DOHH2 (cell line): Measurements from ENCODE around the gene IFI35.
"Not testable (repeated sequence)": the region's sequence is repeated elsewhere in the genome, so short reads cannot be mapped to it uniquely, and the experiment has no call there.

Experiments
- H3F3A ChIP-seq: fragments of 200-600 bp; sonication (generic), shearing (Covaris generic); 2 replicates; pipeline ENCODE4 v1.6.0; 2016; ENCODE audit warnings: antibody characterized with exemption, mild to moderate bottlenecking; ENCODE audit not compliant: control insufficient read depth, insufficient read depth
- H3K27ac ChIP-seq: fragments of 200-600 bp; sonication (generic); 2 replicates; pipeline ENCODE4 v1.5.1; 2014; ENCODE audit warnings: low read depth, mild to moderate bottlenecking, low read length, moderate library complexity
- H3K27me3 ChIP-seq: fragments of 200-600 bp; sonication (generic); 2 replicates; pipeline ENCODE4 v1.6.1; 2014; ENCODE audit warnings: mild to moderate bottlenecking, low read length, mixed read lengths; ENCODE audit not compliant: control insufficient read depth
- H3K36me3 ChIP-seq: fragments of 200-600 bp; sonication (generic); 2 replicates; pipeline ENCODE4 v1.6.1; 2014; ENCODE audit warnings: mild to moderate bottlenecking, low read length, moderate library complexity, mixed read lengths; ENCODE audit not compliant: control insufficient read depth
- H3K4me1 ChIP-seq: fragments of 200-600 bp; sonication (generic); 2 replicates; pipeline ENCODE4 v1.6.1; 2014; ENCODE audit warnings: mild to moderate bottlenecking, low read length, mixed read lengths; ENCODE audit not compliant: control insufficient read depth
- H3K4me2 ChIP-seq: fragments of 200-600 bp; sonication (generic); 2 replicates; pipeline ENCODE4 v1.6.0; 2014; ENCODE audit warnings: mild to moderate bottlenecking, low read length, moderate library complexity
- H3K4me3 ChIP-seq: fragments of 200-600 bp; sonication (generic); 2 replicates; pipeline ENCODE4 v1.5.1; 2014; ENCODE audit warnings: mild to moderate bottlenecking, low read length, mixed read lengths
- H3K79me2 ChIP-seq: fragments of 200-600 bp; sonication (generic); 2 replicates; pipeline ENCODE4 v1.6.1; 2014; ENCODE audit warnings: mild to moderate bottlenecking, low read length, mixed read lengths; ENCODE audit not compliant: control insufficient read depth
- H3K9me2 ChIP-seq: fragments of 200-600 bp; sonication (generic); replicated peaks from 2 replicates; pipeline ENCODE4 v1.6.1; 2014; ENCODE audit warnings: mild to moderate bottlenecking, low read length, mixed read lengths; ENCODE audit not compliant: control insufficient read depth
- H3K9me3 ChIP-seq: fragments of 200-600 bp; sonication (generic); 2 replicates; pipeline ENCODE4 v1.6.1; 2014; ENCODE audit warnings: antibody characterized with exemption, low read length, mixed read lengths; ENCODE audit not compliant: control insufficient read depth, insufficient read depth
- H4K20me1 ChIP-seq: fragments of 200-600 bp; sonication (generic); 2 replicates; pipeline ENCODE4 v1.6.0; 2014; ENCODE audit warnings: low read depth, mild to moderate bottlenecking, antibody characterized with exemption, low read length, moderate library complexity; ENCODE audit not compliant: control insufficient read depth, insufficient read depth
- CTCF ChIP-seq: fragments of 200-600 bp; sonication (generic); IDR thresholded peaks from one replicate; pipeline ENCODE4 v1.5.1; 2014; ENCODE audit warnings: antibody characterized with exemption, mild to moderate bottlenecking, low read depth, low read length; ENCODE audit not compliant: poor library complexity, severe bottlenecking
- EZH2phosphoT487 ChIP-seq: fragments of 200-600 bp; sonication (generic); IDR thresholded peaks from 2 replicates; pipeline ENCODE4 v1.6.1; 2017; ENCODE audit warnings: borderline replicate concordance, mild to moderate bottlenecking, antibody characterized with exemption, low read length, moderate library complexity, mixed read lengths

The IFI35 gene

GRCh38 chr17:43043307-43043706 lies 36.7 kb downstream of the IFI35 start:
- no peaks in the 10 kb centered on the region for H3K4me1 ChIP-seq
- no peak for TF ChIP-seq EZH2phosphoT487
- no peak for TF ChIP-seq CTCF
- H3K27me3 ChIP-seq = no peaks in the 10 kb centered on the region
- peaks cover 3% of the 10 kb centered on the region; the same call in 1 of the 2 replicates for H3F3A ChIP-seq
- H3K36me3 ChIP-seq = peaks cover 45% of the 10 kb centered on the region
- H3K27ac ChIP-seq = no peak overlapping the region
- no peaks in the 10 kb centered on the region for H3K9me3 ChIP-seq
- no peaks in the 10 kb centered on the region for H3K79me2 ChIP-seq
- H3K4me3 ChIP-seq = no peak overlapping the region
- H3K9me2 ChIP-seq = no peaks in the 10 kb centered on the region
- H4K20me1 ChIP-seq = no peaks in the 10 kb centered on the region
- no peak overlapping the region for H3K4me2 ChIP-seq

DNA sequence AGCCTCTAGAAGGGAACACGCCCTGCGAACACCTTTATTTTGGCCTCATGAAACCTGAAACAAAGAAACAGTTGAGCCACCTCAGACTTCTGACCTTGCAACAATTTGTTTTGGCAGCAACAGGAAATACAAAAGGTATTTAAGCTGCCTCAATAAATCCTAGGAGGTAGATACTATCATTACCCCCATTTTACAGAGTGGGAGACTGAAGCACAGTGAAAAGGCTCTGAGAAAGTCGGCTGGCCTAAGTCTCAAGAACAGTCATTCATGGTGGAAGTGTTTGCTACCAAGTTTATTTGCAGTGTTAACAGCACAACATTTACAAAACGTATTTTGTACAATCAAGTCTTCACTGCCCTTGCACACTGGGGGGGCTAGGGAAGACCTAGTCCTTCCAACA lies 37.4 kb downstream of the IFI35 start:
- Histone ChIP-seq H4K20me1 (no peaks in the 10 kb centered on the region), H3K79me2 (no peaks in the 10 kb centered on the region), H3F3A (peaks cover 3% of the 10 kb centered on the region; the same call in 1 of the 2 replicates), H3K27ac (no peak overlapping the region), H3K4me1 (no peaks in the 10 kb centered on the region), H3K4me3 (no peak overlapping the region), H3K36me3 (peaks cover 51% of the 10 kb centered on the region), H3K27me3 (no peaks in the 10 kb centered on the region), H3K9me2 (no peaks in the 10 kb centered on the region), H3K4me2 (no peak overlapping the region), H3K9me3 (no peaks in the 10 kb centered on the region)
- no peak for TF ChIP-seq EZH2phosphoT487
- no peak for TF ChIP-seq CTCF

DNA sequence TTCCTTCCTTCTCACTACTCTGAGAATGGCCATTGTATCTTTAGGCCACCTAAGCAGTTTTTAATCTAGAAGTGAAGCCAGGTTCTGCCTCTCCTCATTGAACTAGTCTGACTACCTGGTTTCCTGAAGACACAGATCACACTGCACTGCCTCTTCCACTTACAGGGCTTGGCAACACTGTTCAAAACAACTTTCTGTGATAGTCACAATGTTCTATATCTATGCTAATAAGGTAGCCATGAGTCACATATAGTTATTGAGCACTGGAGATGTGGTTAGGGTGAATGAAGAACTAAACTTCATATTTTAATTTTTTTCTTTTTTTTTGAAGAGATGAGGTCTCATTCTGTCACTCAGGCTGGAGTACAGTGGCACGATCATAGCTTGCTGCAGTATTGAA lies 45.4 kb downstream of the IFI35 start:
- H3F3A ChIP-seq = no peaks in the 10 kb centered on the region

GRCh38 chr17:43053008-43053407 lies 46.4 kb downstream of the IFI35 start:
- peaks cover 73% of the 10 kb centered on the region for H3K36me3 ChIP-seq
- not testable (repeated sequence) for H3K4me3 ChIP-seq, H3K27me3 ChIP-seq, H3K9me3 ChIP-seq, H3K4me2 ChIP-seq, H3K27ac ChIP-seq, H3K4me1 ChIP-seq, H3K9me2 ChIP-seq, H3K79me2 ChIP-seq, H4K20me1 ChIP-seq, H3F3A ChIP-seq

More for the DNA sequence above, 45.4 kb downstream of the IFI35 start:
- Histone ChIP-seq H3K27me3 (no peaks in the 10 kb centered on the region), H3K4me2 (no peak overlapping the region), H3K9me2 (no peaks in the 10 kb centered on the region), H3K79me2 (no peaks in the 10 kb centered on the region), H3K4me1 (no peaks in the 10 kb centered on the region), H3K4me3 (no peak overlapping the region), H3K36me3 (peaks cover 79% of the 10 kb centered on the region), H4K20me1 (no peaks in the 10 kb centered on the region), H3K27ac (no peak overlapping the region), H3K9me3 (no peaks in the 10 kb centered on the region)
- TF ChIP-seq EZH2phosphoT487 = no peak
- no peak for TF ChIP-seq CTCF
